Smooth muscle cell (in vitro differentiated cells): Measurements from ENCODE around the gene DNM3. TPM values are rescaled to one million over a fixed set of nuclear protein-coding genes. Genes with fewer than 3 reads are reported as not detected.

Experiments used
- DNase-seq: peaks from one replicate; lab custom pipeline; 2025; ENCODE audit not compliant: unreplicated experiment; lab: John Stamatoyannopoulos, UW
- H2AFZ ChIP-seq: fragments of 200-600 bp; sonication (generic); 2 replicates; pipeline ENCODE4 v1.6.0; 2016; ENCODE audit warnings: antibody characterized with exemption, low read depth, mild to moderate bottlenecking
- H3F3A ChIP-seq: fragments of 200-600 bp; sonication (generic); 2 replicates; pipeline ENCODE4 v1.6.0; 2017; ENCODE audit warnings: antibody characterized with exemption, low read depth
- H3K27ac ChIP-seq: fragments of 200-600 bp; sonication (generic); 2 replicates; pipeline ENCODE4 v1.5.1; 2016; ENCODE audit warnings: low read depth, mild to moderate bottlenecking
- H3K27me3 ChIP-seq: fragments of 200-600 bp; sonication (generic); 2 replicates; pipeline ENCODE4 v1.6.1; 2016; ENCODE audit warnings: low read depth, mild to moderate bottlenecking
- H3K36me3 ChIP-seq: fragments of 200-600 bp; sonication (generic); 2 replicates; pipeline ENCODE4 v1.5.1; 2016; ENCODE audit warnings: low read depth
- H3K4me1 ChIP-seq: fragments of 200-600 bp; sonication (generic); 2 replicates; pipeline ENCODE4 v1.5.1; 2016; ENCODE audit warnings: low read depth
- H3K4me2 ChIP-seq: fragments of 200-600 bp; sonication (generic); 2 replicates; pipeline ENCODE4 v1.6.0; 2016; ENCODE audit warnings: mild to moderate bottlenecking
- H3K4me3 ChIP-seq: fragments of 200-600 bp; sonication (generic); 2 replicates; pipeline ENCODE4 v1.5.1; 2016; ENCODE audit warnings: mild to moderate bottlenecking
- H3K79me2 ChIP-seq: fragments of 200-600 bp; sonication (generic); 2 replicates; pipeline ENCODE4 v1.6.0; 2016; ENCODE audit warnings: low read depth, mild to moderate bottlenecking
- H3K9ac ChIP-seq: fragments of 200-600 bp; sonication (generic); 2 replicates; pipeline ENCODE4 v1.6.0; 2016; ENCODE audit warnings: low read depth
- H3K9me3 ChIP-seq: fragments of 200-600 bp; sonication (generic); replicated peaks from 2 replicates; pipeline ENCODE4 v1.5.1; 2016; ENCODE audit warnings: low read depth
- H4K20me1 ChIP-seq: fragments of 200-600 bp; sonication (generic); 2 replicates; pipeline ENCODE4 v1.6.0; 2016; ENCODE audit warnings: low read depth
- WGBS: methylation state at CpG from one replicate; pipeline ENCODE4 v1.1.7; 2016; ENCODE audit warnings: low lambda C conversion rate; 5-methylcytosine and 5-hydroxymethylcytosine counted together
- polyA plus RNA-seq: library from polyadenylated mRNA; unstranded; fragments of >200 nt; fragmentation: Nextera tagmentation; extraction: Ambion mirVana; gene quantifications from 2 replicates; pipeline ENCODE4 v1.2.1, GENCODE V29; 2016
- total RNA-seq: library from RNA; depleted of rRNA; stranded (reverse); fragments of >200 nt; gene quantifications from 2 replicates; pipeline ENCODE4 v1.2.3, GENCODE V29; 2014
- TF ChIP-seq, protein P1 (sequence below): fragments of 200-600 bp; sonication (generic); IDR thresholded peaks from 2 replicates; pipeline ENCODE4 v1.5.1; 2017; ENCODE audit warnings: borderline replicate concordance, mild to moderate bottlenecking, antibody characterized with exemption; ENCODE audit not compliant: insufficient read depth, poor library complexity, severe bottlenecking

DNM3 gene
- total and polyA plus RNA-seq, 2 experiments from 2014 or later = 1.7 to 3.0 TPM

- peaks cover 28% of the 10 kb centered on the region for H3K4me1 ChIP-seq
- peak overlapping the region; percentile 72 for H3K4me3 ChIP-seq
- H3K79me2 ChIP-seq = peaks cover 59% of the 10 kb centered on the region
- H3K27me3 ChIP-seq = no peaks in the 10 kb centered on the region
- H3K9me3 ChIP-seq = no peaks in the 10 kb centered on the region
- no peak for DNase-seq
- H3K4me2 ChIP-seq = peak overlapping the region; percentile 94
- WGBS = 14% methylated on average over 3 of the region's 3 CpGs
- no peak overlapping the region for H2AFZ ChIP-seq
- H4K20me1 ChIP-seq = peaks cover 40% of the 10 kb centered on the region
- H3K36me3 ChIP-seq = peaks cover 5% of the 10 kb centered on the region
- H3K27ac ChIP-seq = peak overlapping the region; percentile 98
- TF ChIP-seq, protein P1, sequence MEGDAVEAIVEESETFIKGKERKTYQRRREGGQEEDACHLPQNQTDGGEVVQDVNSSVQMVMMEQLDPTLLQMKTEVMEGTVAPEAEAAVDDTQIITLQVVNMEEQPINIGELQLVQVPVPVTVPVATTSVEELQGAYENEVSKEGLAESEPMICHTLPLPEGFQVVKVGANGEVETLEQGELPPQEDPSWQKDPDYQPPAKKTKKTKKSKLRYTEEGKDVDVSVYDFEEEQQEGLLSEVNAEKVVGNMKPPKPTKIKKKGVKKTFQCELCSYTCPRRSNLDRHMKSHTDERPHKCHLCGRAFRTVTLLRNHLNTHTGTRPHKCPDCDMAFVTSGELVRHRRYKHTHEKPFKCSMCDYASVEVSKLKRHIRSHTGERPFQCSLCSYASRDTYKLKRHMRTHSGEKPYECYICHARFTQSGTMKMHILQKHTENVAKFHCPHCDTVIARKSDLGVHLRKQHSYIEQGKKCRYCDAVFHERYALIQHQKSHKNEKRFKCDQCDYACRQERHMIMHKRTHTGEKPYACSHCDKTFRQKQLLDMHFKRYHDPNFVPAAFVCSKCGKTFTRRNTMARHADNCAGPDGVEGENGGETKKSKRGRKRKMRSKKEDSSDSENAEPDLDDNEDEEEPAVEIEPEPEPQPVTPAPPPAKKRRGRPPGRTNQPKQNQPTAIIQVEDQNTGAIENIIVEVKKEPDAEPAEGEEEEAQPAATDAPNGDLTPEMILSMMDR = no peak
- peak overlapping the region; percentile 99 for H3K9ac ChIP-seq
- H3F3A ChIP-seq = peaks cover 65% of the 10 kb centered on the region
Measured at GRCh38 chr1:172143384-172144055, 302.2 kb downstream of the DNM3 start.

DNA sequence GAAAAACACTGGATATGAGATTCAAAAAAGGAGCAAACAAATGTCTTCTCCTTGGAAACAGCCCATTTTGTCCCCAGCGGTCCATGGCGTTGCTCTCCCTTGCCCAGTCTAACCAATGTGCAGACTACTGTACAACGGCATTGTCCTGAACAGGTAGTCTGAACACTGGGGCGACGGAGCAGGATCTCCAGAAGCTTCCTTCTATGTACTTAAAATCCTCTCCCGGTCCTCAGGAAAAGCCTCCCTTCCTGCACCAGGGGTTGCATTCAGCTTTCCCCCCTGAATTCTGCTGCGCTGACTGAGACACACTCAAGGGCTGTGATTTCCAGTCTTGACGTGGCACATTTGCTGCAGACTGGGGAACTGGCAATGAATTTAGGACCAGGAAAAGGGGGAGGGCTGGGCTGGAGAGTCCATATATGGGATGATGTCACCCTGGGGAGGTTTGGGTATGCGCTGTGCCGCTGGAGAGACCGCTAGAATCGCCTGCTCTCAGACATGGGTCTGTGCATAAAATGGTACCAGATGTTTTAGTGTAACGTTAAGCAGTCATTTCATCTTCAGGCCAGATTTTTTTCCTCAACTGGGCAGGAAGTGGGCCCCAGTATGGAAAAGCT is 303.3 kb downstream of the DNM3 start:
- H3K36me3 ChIP-seq = peaks cover 5% of the 10 kb centered on the region
- H3K9me3 ChIP-seq = no peaks in the 10 kb centered on the region
- peak overlapping the region; percentile 72 for H3K4me3 ChIP-seq
- H3K4me1 ChIP-seq = peaks cover 37% of the 10 kb centered on the region
- H3K9ac ChIP-seq = peak overlapping the region; percentile 99
- no peak overlapping the region for H2AFZ ChIP-seq
- H3K27ac ChIP-seq = peak overlapping the region; percentile 98
- TF ChIP-seq, protein P1 = no peak
- peaks cover 55% of the 10 kb centered on the region for H3K79me2 ChIP-seq
- DNase-seq = peak; percentile 63
- WGBS = 18% methylated on average over 13 of the region's 13 CpGs
- H3K4me2 ChIP-seq = peak overlapping the region; percentile 94
- peaks cover 30% of the 10 kb centered on the region for H4K20me1 ChIP-seq
- peaks cover 62% of the 10 kb centered on the region for H3F3A ChIP-seq
- no peaks in the 10 kb centered on the region for H3K27me3 ChIP-seq

- peaks cover 55% of the 10 kb centered on the region for H3F3A ChIP-seq
- no peak for DNase-seq
- H3K27me3 ChIP-seq = no peaks in the 10 kb centered on the region
- TF ChIP-seq, protein P1 = no peak
- peaks cover 1% of the 10 kb centered on the region for H3K36me3 ChIP-seq
- WGBS = 20% methylated on average over 1 of the region's 2 CpGs
- H3K4me3 ChIP-seq = peak overlapping the region; percentile 72
- peaks cover 30% of the 10 kb centered on the region for H3K4me1 ChIP-seq
- H3K4me2 ChIP-seq = peak overlapping the region; percentile 94
- peaks cover 49% of the 10 kb centered on the region for H3K79me2 ChIP-seq
- no peak overlapping the region for H2AFZ ChIP-seq
- peak overlapping the region; percentile 99 for H3K9ac ChIP-seq
- peak overlapping the region; percentile 98 for H3K27ac ChIP-seq
- peaks cover 23% of the 10 kb centered on the region for H4K20me1 ChIP-seq
- H3K9me3 ChIP-seq = no peaks in the 10 kb centered on the region
Measured at GRCh38 chr1:172145231-172145651, 303.9 kb downstream of the DNM3 start.

GRCh38 chr1:172145656-172146055 is 304.4 kb downstream of the DNM3 start:
- DNase-seq = no peak
- Histone ChIP-seq H3K4me2 (peak overlapping the region; percentile 94), H3K9me3 (no peaks in the 10 kb centered on the region), H3F3A (peaks cover 51% of the 10 kb centered on the region), H2AFZ (no peak overlapping the region), H3K27me3 (no peaks in the 10 kb centered on the region), H3K79me2 (peaks cover 45% of the 10 kb centered on the region), H3K36me3 (no peaks in the 10 kb centered on the region), H3K4me1 (peaks cover 26% of the 10 kb centered on the region), H4K20me1 (peaks cover 19% of the 10 kb centered on the region), H3K27ac (peak overlapping the region; percentile 98), H3K4me3 (peak overlapping the region; percentile 72), H3K9ac (peak overlapping the region; percentile 99)
- 35% methylated on average over 6 of the region's 6 CpGs for WGBS
- TF ChIP-seq, protein P1 = no peak
